Mesenchymal stem cell (in vitro differentiated cells and primary cell): ENCODE measurements around the gene CYTH1.

Experiments used
- DNase-seq: peaks from one replicate; pipeline ENCODE4 v3.0.0-alpha.2; 2013
- H2AFZ ChIP-seq: one replicate; pipeline ENCODE4 v1.6.1; 2013; ENCODE audit warnings: low read depth, mild to moderate bottlenecking, control low read depth, inconsistent platforms, low read length, moderate library complexity
- H2AK5ac ChIP-seq: 2 replicates; pipeline ENCODE4 v1.6.1; 2013; ENCODE audit warnings: low read length, moderate library complexity, mild to moderate bottlenecking, inconsistent platforms; ENCODE audit not compliant: severe bottlenecking
- H2BK120ac ChIP-seq: one replicate; pipeline ENCODE4 v1.6.1; 2013; ENCODE audit warnings: low read depth, mild to moderate bottlenecking, inconsistent platforms, low read length, moderate library complexity
- H2BK12ac ChIP-seq, 2 experiments: one replicate each; pipeline ENCODE4 v1.6.1; 2013; ENCODE audit warnings: inconsistent platforms in 2 of 2, low read length in 2 of 2, mild to moderate bottlenecking in 2 of 2, moderate library complexity in 2 of 2, control low read depth in 1 of 2
- H2BK15ac ChIP-seq: one replicate; pipeline ENCODE4 v1.6.1; 2013; ENCODE audit warnings: mild to moderate bottlenecking, low read depth, inconsistent platforms; ENCODE audit not compliant: poor library complexity, severe bottlenecking
- H2BK5ac ChIP-seq: 2 replicates; pipeline ENCODE4 v1.6.1; 2013; ENCODE audit warnings: low read depth, mild to moderate bottlenecking, low read length, control low read depth, inconsistent platforms; ENCODE audit not compliant: poor library complexity, severe bottlenecking
- H3K14ac ChIP-seq, 2 experiments: one replicate each; pipeline ENCODE4 v1.6.1; 2013; ENCODE audit warnings: inconsistent platforms in 2 of 2, low read length in 2 of 2, control low read depth in 1 of 2, mild to moderate bottlenecking in 1 of 2, moderate library complexity in 1 of 2
- H3K18ac ChIP-seq, 2 experiments: one replicate each; pipeline ENCODE4 v1.6.1; 2013; ENCODE audit warnings: inconsistent platforms in 2 of 2, low read length in 2 of 2, control low read depth in 1 of 2, low read depth in 1 of 2, mild to moderate bottlenecking in 1 of 2
- H3K23ac ChIP-seq, 2 experiments: one replicate each; pipeline ENCODE4 v1.6.1; 2013; ENCODE audit warnings: inconsistent platforms in 2 of 2, low read length in 2 of 2, mild to moderate bottlenecking in 2 of 2, moderate library complexity in 2 of 2, control low read depth in 1 of 2
- H3K27ac ChIP-seq: 2 replicates; pipeline ENCODE4 v1.5.1; 2013; ENCODE audit warnings: mild to moderate bottlenecking, moderate library complexity, low read length, control low read depth, inconsistent platforms; ENCODE audit not compliant: poor library complexity, severe bottlenecking
- H3K27me3 ChIP-seq, 2 experiments: 2 replicates each; pipeline versions ENCODE4 v1.6.1 to v1.7.0; 2013; ENCODE audit warnings: low read length in 2 of 2, mild to moderate bottlenecking in 2 of 2, moderate library complexity in 2 of 2, control low read depth in 1 of 2, inconsistent platforms in 1 of 2; ENCODE audit not compliant: control insufficient read depth in 1 of 2, insufficient read depth in 1 of 2
- H3K36me3 ChIP-seq, 2 experiments: 2 replicates each; pipeline versions ENCODE4 v1.6.1 to v1.7.0; 2013; ENCODE audit warnings: low read length in 2 of 2, control low read depth in 1 of 2, inconsistent platforms in 1 of 2, low read depth in 1 of 2, mild to moderate bottlenecking in 1 of 2; ENCODE audit not compliant: insufficient read depth in 2 of 2, control insufficient read depth in 1 of 2
- H3K4ac ChIP-seq, 2 experiments: one replicate each; pipeline ENCODE4 v1.6.1; 2013; ENCODE audit warnings: inconsistent platforms in 2 of 2, low read length in 2 of 2, mild to moderate bottlenecking in 2 of 2, moderate library complexity in 2 of 2, control low read depth in 1 of 2, low read depth in 1 of 2
- H3K4me1 ChIP-seq: 2 replicates; pipeline ENCODE4 v1.6.1; 2013; ENCODE audit warnings: low read depth, low read length, control low read depth; ENCODE audit not compliant: control insufficient read depth, insufficient read depth
- H3K4me2 ChIP-seq: 2 replicates; pipeline ENCODE4 v1.6.1; 2013; ENCODE audit warnings: low read length, mild to moderate bottlenecking, inconsistent platforms; ENCODE audit not compliant: poor library complexity, severe bottlenecking
- H3K4me3 ChIP-seq, 2 experiments: 2 replicates each; pipeline versions ENCODE4 v1.5.1 to v1.7.0; 2013; ENCODE audit warnings: low read length in 2 of 2, mild to moderate bottlenecking in 2 of 2, control low read depth in 1 of 2, low read depth in 1 of 2; ENCODE audit not compliant: insufficient read depth in 1 of 2
- H3K79me1 ChIP-seq: replicated peaks from 2 replicates; pipeline ENCODE4 v1.6.1; 2013; ENCODE audit warnings: mild to moderate bottlenecking, control low read depth, low read length, inconsistent platforms; ENCODE audit not compliant: poor library complexity, severe bottlenecking
- H3K9ac ChIP-seq: 2 replicates; pipeline ENCODE4 v1.7.0; 2013; ENCODE audit warnings: mild to moderate bottlenecking, low read length, moderate library complexity
- H3K9me3 ChIP-seq: 2 replicates; pipeline ENCODE4 v1.7.0; 2013; ENCODE audit warnings: mild to moderate bottlenecking, low read length; ENCODE audit not compliant: control insufficient read depth
- H4K8ac ChIP-seq: one replicate; pipeline ENCODE4 v1.6.1; 2013; ENCODE audit warnings: inconsistent platforms, mild to moderate bottlenecking, low read length, moderate library complexity
- H4K91ac ChIP-seq: one replicate; pipeline ENCODE4 v1.6.1; 2013; ENCODE audit warnings: mild to moderate bottlenecking, low read length, inconsistent platforms
- WGBS: methylation state at CpG from one replicate; pipeline ENCODE4 v1.1.7; 2013; ENCODE audit warnings: mixed read lengths; 5-methylcytosine and 5-hydroxymethylcytosine counted together

CYTH1 gene

DNA sequence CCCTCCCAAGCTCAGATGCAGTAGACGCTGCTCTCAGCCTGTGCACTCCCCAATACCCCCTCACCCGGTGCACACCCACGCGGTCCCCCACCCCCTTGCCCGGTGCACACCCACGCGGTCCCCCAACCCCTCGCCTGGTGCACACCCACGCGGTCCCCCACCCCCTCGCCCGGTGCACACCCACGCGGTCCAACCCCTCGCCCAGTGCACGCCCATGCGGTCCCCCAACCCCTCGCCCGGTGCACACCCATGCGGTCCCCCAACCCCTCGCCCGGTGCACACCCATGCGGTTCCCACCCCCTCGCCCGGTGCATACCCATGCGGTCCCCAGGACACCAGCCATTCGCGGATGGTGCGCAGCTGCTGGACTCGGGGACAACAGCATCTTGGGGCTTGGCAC, 19.9 kb upstream of the CYTH1 start:
- no peaks in the 10 kb centered on the region for H3K9me3 ChIP-seq
- no peak overlapping the region for H2BK120ac ChIP-seq
- no peak overlapping the region for H3K9ac ChIP-seq
- no peak overlapping the region for H2BK12ac ChIP-seq
- 97% methylated on average over 30 of the region's 30 CpGs for WGBS
- no peak overlapping the region for H3K14ac ChIP-seq
- no peak overlapping the region for H2AFZ ChIP-seq
- no peaks in the 10 kb centered on the region for H3K27me3 ChIP-seq
- no peak overlapping the region for H2AK5ac ChIP-seq
- no peak overlapping the region for H3K27ac ChIP-seq
- no peak overlapping the region for H3K4me3 ChIP-seq
- no peak overlapping the region for H3K23ac ChIP-seq
- H4K91ac ChIP-seq = no peak overlapping the region
- H4K8ac ChIP-seq = no peak overlapping the region
- no peak overlapping the region for H2BK5ac ChIP-seq
- H3K4me1 ChIP-seq = peaks cover 2% of the 10 kb centered on the region
- no peak overlapping the region for H2BK15ac ChIP-seq
- H3K4ac ChIP-seq = no peak overlapping the region
- H3K79me1 ChIP-seq = peaks cover 42% of the 10 kb centered on the region
- H3K18ac ChIP-seq = no peak overlapping the region
- peaks cover 84 to 87% of the 10 kb centered on the region in 2 experiments for H3K36me3 ChIP-seq
- DNase-seq = no peak
- H3K4me2 ChIP-seq = no peak overlapping the region

DNA sequence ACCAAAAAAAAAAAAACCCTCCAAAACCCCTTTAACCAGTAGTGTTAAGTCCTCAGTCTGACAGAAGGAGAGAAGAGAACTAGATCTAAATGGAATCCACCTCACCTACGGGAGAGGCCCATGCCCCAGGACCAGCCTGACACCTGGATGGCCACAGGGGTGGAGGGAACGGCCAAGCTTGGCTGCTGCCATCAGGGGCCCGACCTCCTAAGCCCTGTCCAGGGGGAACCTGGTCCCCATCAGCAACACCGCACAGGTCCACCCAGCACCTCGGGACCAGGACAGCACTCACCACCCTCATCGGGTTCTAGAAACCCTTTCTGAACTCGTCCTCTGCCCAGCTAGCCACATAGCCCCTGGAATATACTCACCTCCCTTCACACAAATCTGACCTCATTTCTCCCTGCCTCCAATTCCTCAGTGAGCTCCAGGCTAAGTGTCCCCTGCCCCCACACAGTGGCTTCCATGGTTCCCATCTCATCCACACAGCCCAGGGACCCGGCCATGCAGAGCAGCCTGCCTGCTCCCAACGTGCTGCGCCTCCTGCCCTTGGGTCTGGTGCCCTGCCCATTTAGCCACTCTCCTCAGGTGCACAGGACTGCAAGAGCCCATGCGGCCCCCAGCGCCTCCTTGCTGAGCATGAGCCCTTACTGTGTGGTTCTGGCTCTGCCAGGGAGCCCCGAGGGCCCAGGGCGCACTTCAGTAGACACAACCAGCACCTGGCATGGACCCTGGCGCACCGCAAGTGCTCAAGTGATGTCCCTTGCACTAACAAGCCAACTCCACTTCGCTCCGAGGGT, 18.3 kb upstream of the CYTH1 start:
- Histone ChIP-seq H4K91ac (no peak overlapping the region), H2BK12ac (no peak overlapping the region), H2AK5ac (no peak overlapping the region), H3K18ac (no peak overlapping the region), H2BK5ac (no peak overlapping the region), H3K4me3 (no peak overlapping the region), H3K27me3 (no peaks in the 10 kb centered on the region), H3K36me3 (peaks cover 83 to 87% of the 10 kb centered on the region in 2 experiments), H3K14ac (no peak overlapping the region), H4K8ac (no peak overlapping the region), H3K4ac (no peak overlapping the region), H3K9ac (no peak overlapping the region), H2BK120ac (no peak overlapping the region), H3K4me1 (peaks cover 2% of the 10 kb centered on the region), H2BK15ac (peak overlapping the region; percentile 12), H3K9me3 (no peaks in the 10 kb centered on the region), H3K4me2 (no peak overlapping the region), H2AFZ (no peak overlapping the region), H3K79me1 (peaks cover 42% of the 10 kb centered on the region), H3K23ac (no peak overlapping the region), H3K27ac (no peak overlapping the region)
- WGBS = 98% methylated on average over 18 of the region's 18 CpGs
- DNase-seq = no peak

DNA sequence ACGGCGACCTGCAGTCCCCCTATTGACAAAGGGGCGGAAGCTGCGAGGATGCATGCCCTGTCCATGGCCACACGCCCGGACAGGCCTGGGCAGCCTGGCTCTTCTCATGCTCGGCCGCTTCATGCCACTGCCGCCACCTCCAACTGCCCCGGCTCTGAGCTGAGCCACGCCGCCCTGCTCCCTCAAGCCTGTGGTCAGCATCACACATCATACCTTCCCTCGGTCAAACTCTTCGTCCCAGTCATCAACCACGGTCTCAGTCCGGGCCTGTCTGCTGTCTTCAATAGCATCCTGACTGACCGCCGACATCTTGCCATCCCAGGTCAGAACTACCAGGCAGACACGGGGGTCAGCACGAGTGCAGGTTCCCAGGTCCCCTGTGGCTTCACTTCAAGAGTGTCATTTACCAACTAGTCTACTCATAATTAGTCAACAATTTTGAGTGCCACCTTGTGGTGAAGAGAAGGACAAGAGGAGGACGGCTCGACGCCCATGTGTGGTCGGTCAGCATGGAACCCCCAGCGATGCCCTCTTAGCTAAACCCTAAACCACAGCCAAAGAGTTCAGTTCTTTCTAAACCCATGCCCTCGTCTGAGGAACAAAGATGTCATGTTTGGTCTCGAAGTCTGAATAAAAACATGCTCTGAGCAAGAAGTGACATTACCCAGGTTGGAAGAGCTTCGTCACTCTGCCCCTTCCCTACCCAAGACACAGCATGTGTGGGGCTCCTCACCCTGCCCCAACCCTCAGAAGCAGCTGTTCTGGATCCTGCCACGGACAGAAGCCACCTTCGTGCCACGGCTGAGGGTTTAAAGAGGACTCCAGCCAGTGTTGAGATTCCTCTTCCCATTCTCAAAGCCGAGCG, 16.9 kb upstream of the CYTH1 start:
- no peak overlapping the region for H2AK5ac ChIP-seq
- no peak overlapping the region for H2BK15ac ChIP-seq
- no peak overlapping the region for H3K4me3 ChIP-seq
- H4K8ac ChIP-seq = no peak overlapping the region
- no peak overlapping the region for H3K4me2 ChIP-seq
- no peak overlapping the region for H2BK12ac ChIP-seq
- WGBS = 93% methylated on average over 33 of the region's 33 CpGs
- peaks cover 90 to 91% of the 10 kb centered on the region in 2 experiments for H3K36me3 ChIP-seq
- DNase-seq = peak; percentile 41
- H2BK120ac ChIP-seq = no peak overlapping the region
- no peak overlapping the region for H3K23ac ChIP-seq
- H2BK5ac ChIP-seq = no peak overlapping the region
- H3K4me1 ChIP-seq = peaks cover 2% of the 10 kb centered on the region
- H3K14ac ChIP-seq = no peak overlapping the region
- H2AFZ ChIP-seq = no peak overlapping the region
- H3K79me1 ChIP-seq = peaks cover 41% of the 10 kb centered on the region
- H4K91ac ChIP-seq = peak overlapping the region; percentile 8
- H3K9me3 ChIP-seq = no peaks in the 10 kb centered on the region
- no peak overlapping the region for H3K4ac ChIP-seq
- H3K27ac ChIP-seq = no peak overlapping the region
- no peak overlapping the region for H3K9ac ChIP-seq
- no peaks in the 10 kb centered on the region for H3K27me3 ChIP-seq
- no peak overlapping the region for H3K18ac ChIP-seq
